SH-SY5Y (cell line): ENCODE data around the gene BBS5.

Source experiments
- GATA2 ChIP-seq: IDR thresholded peaks from 2 replicates; pipeline ENCODE4 v1.6.1; 2011; ENCODE audit warnings: mild to moderate bottlenecking, low read depth, low read length
- GATA3 ChIP-seq: IDR thresholded peaks from 2 replicates; pipeline ENCODE4 v1.6.1; 2011; ENCODE audit warnings: low read depth, mild to moderate bottlenecking, low read length, moderate library complexity

DNA sequence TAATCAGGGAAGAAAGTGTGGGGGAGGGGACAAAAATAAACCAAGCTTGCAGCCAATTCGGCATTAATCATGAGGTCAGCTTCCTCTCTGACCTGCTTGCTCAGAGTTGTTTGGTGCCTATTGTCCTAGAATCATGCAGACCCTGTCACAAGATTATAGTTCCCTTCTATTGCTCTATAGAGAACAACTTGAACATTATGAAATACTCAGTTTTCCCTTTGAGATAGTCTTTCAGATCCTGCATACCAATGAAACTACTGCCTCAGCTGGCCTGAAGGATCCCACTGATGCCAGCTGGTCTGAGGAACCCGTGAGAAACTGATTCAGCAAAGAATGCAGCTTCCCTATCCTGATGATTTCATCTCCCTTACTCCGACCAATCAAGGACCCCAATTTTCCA, 955 bp upstream of the BBS5 start:
- TF ChIP-seq GATA2 (no peak), GATA3 (no peak)
